HCT116 (cell line): ENCODE results near the gene LDB2. TPM values are rescaled to one million over a fixed set of nuclear protein-coding genes. Genes with fewer than 3 reads are reported as not detected.

Experiments used
- ATAC-seq: fragments of 200-7000 bp; cut with Tn5 transposase; 2 replicates; pipeline ENCODE4 v1.9.1; 2020; ENCODE audit warnings: mild to moderate bottlenecking, moderate library complexity
- BruUV-seq: library from RNA; stranded (reverse); fragments of 400-500 nt; replicated peaks from 2 replicates; lab custom pipeline; 2021; lab: Mats Ljungman, UMichigan
- CTCF ChIA-PET: fragments of 300-600 bp; sonication (Branson Sonifier 250); formaldehyde crosslinking; loops from one replicate; lab custom pipeline; 2021; ENCODE audit warnings: antibody characterized with exemption; lab: Charles Lee
- POLR2A ChIA-PET: fragments of 300-600, 350-600 bp; sonication (Branson Sonifier 250); formaldehyde crosslinking; loops from one replicate; lab custom pipeline; 2021; ENCODE audit warnings: antibody characterized with exemption; lab: Charles Lee
- RAD21 ChIA-PET, 2 experiments: fragments of 300-600 bp; sonication (Branson Sonifier 250); formaldehyde crosslinking; loops; one replicate each; lab custom pipeline; 2023; ENCODE audit warnings: low total read pairs in 2 of 2; ENCODE audit not compliant: uncharacterized antibody in 2 of 2, unreplicated experiment in 2 of 2, low non-redundant PET in 1 of 2; lab: Charles Lee
- DNase-seq: peaks from one replicate; pipeline ENCODE4 v3.0.0-alpha.2; 2010; ENCODE audit warnings: low read depth, low spot score
- H2AFZ ChIP-seq: fragments of 200-600 bp; shearing (Covaris generic), sonication (generic); 2 replicates; pipeline ENCODE4 v1.6.1; 2017; ENCODE audit warnings: low read depth, mixed run types, mixed read lengths, antibody characterized with exemption, low read length; ENCODE audit not compliant: poor library complexity, severe bottlenecking
- H3K27ac ChIP-seq: 2 replicates; pipeline ENCODE4 v1.5.1; 2012; ENCODE audit warnings: low read depth, low read length
- H3K27me3 ChIP-seq: fragments of 200-600 bp; sonication (generic); 2 replicates; pipeline ENCODE4 v1.6.1; 2016; ENCODE audit warnings: mixed run types, low read length, mixed read lengths; ENCODE audit not compliant: insufficient read depth
- H3K36me3 ChIP-seq, 2 experiments: fragments of 200-500 bp in 1 of 2; fragments of 200-600 bp in 1 of 2; sonication (Bioruptor generic) in 1 of 2; sonication (generic) in 1 of 2; 2 replicates each; pipeline versions ENCODE4 v1.5.1 to v1.6.1; 2014 to 2016; ENCODE audit warnings: low read length in 2 of 2, inconsistent platforms in 1 of 2, mixed read lengths in 1 of 2, mixed run types in 1 of 2; ENCODE audit not compliant: insufficient read depth in 2 of 2, control insufficient read depth in 1 of 2
- H3K4me1 ChIP-seq, 2 experiments: fragments of 200-600 bp in 1 of 2; sonication (generic) in 1 of 2; 2 replicates each; pipeline versions ENCODE4 v1.5.1 to v1.6.1; 2012 to 2017; ENCODE audit warnings: low read length in 2 of 2, inconsistent platforms in 1 of 2, mild to moderate bottlenecking in 1 of 2, mixed read lengths in 1 of 2, mixed run types in 1 of 2, moderate library complexity in 1 of 2; ENCODE audit not compliant: insufficient read depth in 2 of 2, control insufficient read depth in 1 of 2
- H3K4me2 ChIP-seq: fragments of 200-600 bp; sonication (generic); 2 replicates; pipeline ENCODE4 v1.6.1; 2017; ENCODE audit warnings: mixed run types, low read length, mixed read lengths
- H3K4me3 ChIP-seq, 2 experiments: fragments of 200-600 bp in 1 of 2; sonication (generic) in 1 of 2; replicated peaks in 1 of 2; 2 replicates each; pipeline ENCODE4 v1.5.1; 2011 to 2016; ENCODE audit warnings: low read length in 2 of 2, control low read depth in 1 of 2, low read depth in 1 of 2, mild to moderate bottlenecking in 1 of 2, mixed read lengths in 1 of 2, mixed run types in 1 of 2
- H3K79me2 ChIP-seq: fragments of 200-600 bp; sonication (generic); 2 replicates; pipeline ENCODE4 v1.6.1; 2017; ENCODE audit warnings: mild to moderate bottlenecking, mixed run types, low read length, moderate library complexity, mixed read lengths; ENCODE audit not compliant: insufficient read depth
- H3K9ac ChIP-seq: fragments of 200-600 bp; sonication (generic); 2 replicates; pipeline ENCODE4 v1.6.1; 2016; ENCODE audit warnings: low read length, mixed read lengths
- H3K9me2 ChIP-seq: fragments of 200-600 bp; sonication (generic), shearing (Covaris generic); 2 replicates; pipeline ENCODE4 v1.6.1; 2017; ENCODE audit warnings: mixed run types, mild to moderate bottlenecking, moderate library complexity; ENCODE audit not compliant: insufficient read depth
- H3K9me3 ChIP-seq, 2 experiments: fragments of 200-500 bp in 1 of 2; fragments of 200-600 bp in 1 of 2; sonication (Bioruptor generic) in 1 of 2; sonication (generic) in 1 of 2; 2 replicates each; pipeline ENCODE4 v1.6.1; 2014 to 2017; ENCODE audit warnings: low read length in 2 of 2, mixed read lengths in 2 of 2, inconsistent platforms in 1 of 2, low read depth in 1 of 2, mild to moderate bottlenecking in 1 of 2, mixed run types in 1 of 2, moderate library complexity in 1 of 2; ENCODE audit not compliant: control insufficient read depth in 1 of 2, insufficient read depth in 1 of 2
- H4K20me1 ChIP-seq: fragments of 200-600 bp; sonication (generic), shearing (Covaris generic); 2 replicates; pipeline ENCODE4 v1.6.1; 2017; ENCODE audit warnings: mixed run types, mild to moderate bottlenecking, moderate library complexity; ENCODE audit not compliant: insufficient read depth
- CBX3 ChIP-seq: IDR thresholded peaks from 2 replicates; pipeline ENCODE4 v1.6.1; 2012; ENCODE audit warnings: low read depth
- ELF1 ChIP-seq: IDR thresholded peaks from 2 replicates; pipeline ENCODE4 v1.6.1; 2012; ENCODE audit warnings: low read depth, borderline replicate concordance
- EZH2phosphoT487 ChIP-seq: fragments of 200-600 bp; IDR thresholded peaks from 2 replicates; pipeline ENCODE4 v1.6.1; 2018; ENCODE audit warnings: antibody characterized with exemption, borderline replicate concordance
- SIN3A ChIP-seq: IDR thresholded peaks from 2 replicates; pipeline ENCODE4 v1.6.1; 2012; ENCODE audit warnings: low read depth
- SP1 ChIP-seq: IDR thresholded peaks from 2 replicates; pipeline ENCODE4 v1.6.1; 2012; ENCODE audit warnings: low read depth
- TCF7L2 ChIP-seq: IDR thresholded peaks from 2 replicates; pipeline ENCODE4 v1.7.0; 2011; ENCODE audit warnings: borderline replicate concordance, inconsistent platforms; ENCODE audit not compliant: insufficient read depth, insufficient read length; ENCODE audit errors: extremely low read depth
- ZBTB33 ChIP-seq: IDR thresholded peaks from 2 replicates; pipeline ENCODE4 v1.6.1; 2011; ENCODE audit warnings: mild to moderate bottlenecking, low read length, moderate library complexity; ENCODE audit not compliant: insufficient replicate concordance; ENCODE audit errors: extremely low read depth
- intact Hi-C: fragments of 100-400 bp; cut with micrococcal nuclease; formaldehyde crosslinking; loops from 2 replicates; pipeline ENCODE4 v1.10.0; 2022
- total RNA-seq: library from RNA; stranded (reverse); gene quantifications from one replicate; pipeline ENCODE4 v1.2.1, GENCODE V29; 2021; ENCODE audit not compliant: unreplicated experiment

LDB2 gene
- total RNA-seq, 1 experiment from 2014 or later: 0.12 TPM

GRCh38 chr4:16585053-16585452, 313.4 kb downstream of the LDB2 start:
- intact Hi-C loops: no loop called here
- RAD21 ChIA-PET: no interaction called here
- CTCF ChIA-PET: no interaction called here
- POLR2A ChIA-PET: no interaction called here
- Histone ChIP-seq H3K4me1 (no peaks in the 10 kb centered on the region), H3K27ac (no peak overlapping the region), H3K9me3 (no peaks in the 10 kb centered on the region), H2AFZ (no peak overlapping the region)
- no TSS peak for BruUV-seq
- TF ChIP-seq EZH2phosphoT487 (no peak), ZBTB33 (no peak), SIN3A (no peak), CBX3 (no peak), SP1 (no peak), ELF1 (no peak)
- TF ChIP-seq, all 23 proteins: peak for 0
- H3K9me2 ChIP-seq: no peaks in the 10 kb centered on the region
- H3K36me3 ChIP-seq: no peaks in the 10 kb centered on the region
- DNase-seq (no peak), ATAC-seq (no peak)
- no peaks in the 10 kb centered on the region for H3K27me3 ChIP-seq
- no peak overlapping the region for H3K9ac ChIP-seq
- H3K79me2 ChIP-seq: no peaks in the 10 kb centered on the region
- H3K4me3 ChIP-seq: no peak overlapping the region
- H4K20me1 ChIP-seq: no peaks in the 10 kb centered on the region
- H3K4me2 ChIP-seq: no peak overlapping the region

- H3K4me3 ChIP-seq: no peak overlapping the region
- intact Hi-C loops: no loop called here
- H3K36me3 ChIP-seq: no peaks in the 10 kb centered on the region
- no peak overlapping the region for H3K4me2 ChIP-seq
- no peak overlapping the region for H3K27ac ChIP-seq
- no peak for ATAC-seq
- H2AFZ ChIP-seq: no peak overlapping the region
- no peak overlapping the region for H3K9ac ChIP-seq
- no peak for DNase-seq
- H4K20me1 ChIP-seq: no peaks in the 10 kb centered on the region
- CTCF ChIA-PET: no interaction called here
- peaks cover 4% of the 10 kb centered on the region; the same call in 1 of the 2 replicates for H3K27me3 ChIP-seq
- no peak for TF ChIP-seq TCF7L2
- RAD21 ChIA-PET: no interaction called here
- no peaks in the 10 kb centered on the region for H3K9me3 ChIP-seq
- H3K4me1 ChIP-seq: no peaks in the 10 kb centered on the region
- no peaks in the 10 kb centered on the region for H3K9me2 ChIP-seq
- H3K79me2 ChIP-seq: no peaks in the 10 kb centered on the region
- BruUV-seq: no TSS peak
- POLR2A ChIA-PET: no interaction called here
These were observed 314.7 kb downstream of the LDB2 start for GRCh38 chr4:16583764-16584163.
